ENCODE data around the gene PPFIA1.

Gene PPFIA1

GRCh38 chr11:70298243-70298915 lies 27.9 kb downstream of the PPFIA1 start:
- no peak for DNase-seq

- no peak for DNase-seq
Observed at GRCh38 chr11:70299636-70300035, 29.1 kb downstream of the PPFIA1 start.

- DNase-seq: no peak
Observed at GRCh38 chr11:70301191-70301590, 30.7 kb downstream of the PPFIA1 start.

GRCh38 chr11:70301721-70302418 lies 31.4 kb downstream of the PPFIA1 start:
- DNase-seq: no peak

- DNase-seq: no peak
Observed at GRCh38 chr11:70302419-70302752, 31.9 kb downstream of the PPFIA1 start.

GRCh38 chr11:70303070-70303469 lies 32.6 kb downstream of the PPFIA1 start:
- no peak for DNase-seq

GRCh38 chr11:70304208-70304603 lies 33.7 kb downstream of the PPFIA1 start:
- DNase-seq: no peak

GRCh38 chr11:70305501-70305900 lies 35.0 kb downstream of the PPFIA1 start:
- DNase-seq: no peak

- no peak for DNase-seq
Observed at GRCh38 chr11:70306586-70307033, 36.1 kb downstream of the PPFIA1 start.

- no peak for DNase-seq
Observed at GRCh38 chr11:70307176-70307575, 36.7 kb downstream of the PPFIA1 start.

- DNase-seq: no peak
Observed at GRCh38 chr11:70311616-70312015, 41.1 kb downstream of the PPFIA1 start.

GRCh38 chr11:70312401-70313357 lies 42.2 kb downstream of the PPFIA1 start:
- DNase-seq: no peak

GRCh38 chr11:70313945-70314344 lies 43.5 kb downstream of the PPFIA1 start:
- no peak for DNase-seq

- DNase-seq: no peak
Observed at GRCh38 chr11:70314730-70315129, 44.2 kb downstream of the PPFIA1 start.

GRCh38 chr11:70315716-70316115 lies 45.2 kb downstream of the PPFIA1 start:
- no peak for DNase-seq

- no peak for DNase-seq
Observed at GRCh38 chr11:70317581-70318305, 47.3 kb downstream of the PPFIA1 start.

GRCh38 chr11:70319396-70320076 lies 49.0 kb downstream of the PPFIA1 start:
- no peak for DNase-seq

GRCh38 chr11:70322666-70323065 lies 52.2 kb downstream of the PPFIA1 start:
- no peak for DNase-seq

- DNase-seq: no peak
Observed at GRCh38 chr11:70323806-70324205, 53.3 kb downstream of the PPFIA1 start.

- DNase-seq: no peak
Observed at GRCh38 chr11:70324376-70325115, 54.1 kb downstream of the PPFIA1 start.

GRCh38 chr11:70325824-70326223 lies 55.3 kb downstream of the PPFIA1 start:
- DNase-seq: no peak

All from central memory CD4-positive, alpha-beta T cell (primary cell).